LHCN-M2 (cell line): ENCODE data around the gene EGLN1. TPM values are rescaled to one million over a fixed set of nuclear protein-coding genes. Genes with fewer than 3 reads are reported as not detected.

ENCODE experiments used
- DNase-seq: peaks from one replicate; pipeline ENCODE4 v3.0.0-alpha.2; 2012; ENCODE audit warnings: low read depth
- total RNA-seq: library from RNA; depleted of rRNA; stranded (reverse); fragments of >200 nt; gene quantifications from 2 replicates; pipeline ENCODE4 v1.2.3, GENCODE V29; 2014

The EGLN1 gene
- total RNA-seq, 1 experiment from 2014 or later = 37.4 TPM

DNA sequence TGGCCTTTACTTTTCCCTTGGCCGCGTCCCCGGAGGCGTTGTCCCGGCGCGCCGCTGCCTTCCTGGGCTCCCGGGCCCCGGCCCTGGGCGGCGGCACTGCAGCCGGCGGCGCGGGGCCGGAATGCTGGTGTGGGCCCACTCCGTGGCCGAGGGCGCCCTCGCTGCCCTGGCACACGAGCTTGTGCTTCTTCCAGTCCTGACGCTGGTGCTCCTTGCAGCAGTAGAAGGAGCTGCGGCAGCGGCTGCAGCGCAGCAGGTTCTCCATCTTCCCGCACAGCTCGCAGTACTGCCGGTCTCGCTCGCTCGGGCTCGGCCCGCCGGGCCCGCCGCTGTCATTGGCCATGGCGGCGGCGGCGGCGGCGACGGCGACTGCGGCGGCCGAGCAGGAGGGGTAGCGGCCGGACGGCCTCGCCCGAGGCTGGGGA lies 529 bp downstream of the EGLN1 start:
- DNase-seq = peak; percentile 40

GRCh38 chr1:231420959-231421545 lies 1.0 kb downstream of the EGLN1 start:
- DNase-seq = peak; percentile 32

DNA sequence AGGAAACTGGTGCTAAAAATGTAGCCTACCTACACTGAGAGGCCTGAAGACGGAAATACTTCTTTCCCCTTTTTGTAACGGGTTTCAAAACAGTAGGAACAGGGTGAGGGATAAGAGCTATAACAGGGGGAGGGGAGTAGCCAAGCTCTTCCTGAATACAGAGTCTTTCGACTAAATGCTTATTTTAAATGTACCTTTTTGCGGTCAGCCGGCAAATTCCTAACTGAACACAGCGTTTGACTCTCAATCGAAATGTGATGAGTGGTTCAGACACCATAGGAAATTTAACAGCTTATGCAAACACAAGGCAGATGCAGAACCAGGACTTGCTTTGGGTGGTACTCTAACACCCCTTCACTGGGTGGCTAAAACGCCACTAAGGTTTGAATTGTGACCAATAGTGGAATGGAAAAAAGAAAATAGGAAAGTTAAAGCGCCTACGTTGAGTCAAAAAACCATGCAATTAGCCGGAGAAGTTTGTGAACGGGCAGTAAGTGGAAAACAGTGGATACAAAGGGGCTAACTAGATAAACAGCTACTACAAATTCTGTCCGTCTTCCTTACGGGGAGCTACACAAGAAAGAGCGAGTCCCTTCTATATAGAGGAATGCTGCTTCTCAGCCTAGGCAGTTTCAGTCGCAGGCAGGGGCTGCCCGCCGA lies 1.7 kb downstream of the EGLN1 start:
- no peak for DNase-seq

GRCh38 chr1:231419738-231420298 lies 2.3 kb downstream of the EGLN1 start:
- DNase-seq = peak; percentile 23

DNA sequence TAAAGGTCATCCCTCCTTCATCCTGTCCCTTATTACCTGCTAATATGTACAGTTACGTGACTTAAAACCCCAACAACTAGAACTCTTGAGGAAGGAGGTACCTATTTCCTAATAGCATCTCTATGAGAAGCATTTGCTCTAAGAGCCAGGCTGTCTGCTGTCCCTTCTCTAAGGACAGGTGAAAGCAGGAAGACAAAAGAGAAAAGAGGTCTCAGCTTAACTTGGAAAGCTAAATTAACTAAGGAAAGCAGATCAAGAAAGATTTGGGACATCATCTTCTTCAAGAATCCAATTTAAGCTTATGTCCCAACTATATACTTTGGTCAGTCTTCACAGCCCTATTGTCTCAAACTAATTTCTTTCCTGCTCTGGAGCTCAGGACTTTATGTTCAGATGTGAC lies 2.9 kb downstream of the EGLN1 start:
- DNase-seq = no peak

- DNase-seq = no peak
Measured at GRCh38 chr1:231418741-231419107, 3.4 kb downstream of the EGLN1 start.

DNA sequence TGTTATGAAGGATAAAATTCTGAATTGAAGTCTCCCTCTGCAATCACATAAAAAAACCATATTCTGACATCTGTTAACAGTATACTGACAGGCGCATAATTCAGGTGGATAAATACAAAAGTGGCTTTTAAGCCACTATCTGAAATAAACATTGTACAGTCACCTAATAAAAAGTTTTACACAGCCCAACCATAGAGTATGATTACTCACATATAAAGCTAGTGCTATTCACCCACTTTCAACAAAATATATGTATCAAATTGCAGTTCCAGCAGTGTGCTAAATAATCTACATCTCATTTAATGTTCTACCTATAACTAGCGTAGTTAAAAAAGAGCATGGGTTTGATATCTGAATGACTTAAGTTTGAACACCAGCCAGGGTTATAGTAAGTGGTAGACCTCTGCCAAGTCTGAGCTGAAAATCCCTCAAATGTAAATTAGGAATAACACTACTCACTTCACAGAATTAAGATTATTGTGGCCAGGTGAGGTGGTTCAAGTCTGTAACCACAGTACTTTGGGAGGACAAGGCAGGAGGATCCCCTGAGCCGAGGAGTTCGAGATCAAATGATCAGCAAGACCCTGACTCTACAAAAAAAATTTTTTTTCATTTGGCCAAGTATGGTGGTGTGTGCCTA lies 3.9 kb downstream of the EGLN1 start:
- DNase-seq = no peak

GRCh38 chr1:231417513-231417912 lies 4.6 kb downstream of the EGLN1 start:
- no peak for DNase-seq

DNA sequence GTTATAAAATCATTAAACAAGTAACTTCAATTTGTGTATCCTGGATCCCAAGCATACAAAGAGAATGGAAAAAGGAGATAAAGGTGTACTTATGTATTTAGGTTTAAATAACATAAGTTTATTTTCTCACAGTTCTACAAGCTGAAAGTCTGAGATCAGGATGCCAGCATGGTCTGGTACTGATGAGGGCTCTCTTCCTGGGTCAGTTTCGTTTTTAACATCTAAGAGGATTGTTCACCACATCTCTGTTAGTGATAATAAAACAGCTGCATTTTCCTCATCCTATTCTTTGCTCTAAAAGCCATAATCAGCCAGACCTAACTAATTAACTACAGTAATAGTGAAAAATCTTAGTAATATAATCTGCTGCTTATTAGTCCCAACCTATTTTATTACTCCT lies 5.2 kb downstream of the EGLN1 start:
- no peak for DNase-seq

GRCh38 chr1:231415018-231415583 lies 7.0 kb downstream of the EGLN1 start:
- no peak for DNase-seq

- no peak for DNase-seq
Measured at GRCh38 chr1:231414260-231415016, 7.6 kb downstream of the EGLN1 start.

DNA sequence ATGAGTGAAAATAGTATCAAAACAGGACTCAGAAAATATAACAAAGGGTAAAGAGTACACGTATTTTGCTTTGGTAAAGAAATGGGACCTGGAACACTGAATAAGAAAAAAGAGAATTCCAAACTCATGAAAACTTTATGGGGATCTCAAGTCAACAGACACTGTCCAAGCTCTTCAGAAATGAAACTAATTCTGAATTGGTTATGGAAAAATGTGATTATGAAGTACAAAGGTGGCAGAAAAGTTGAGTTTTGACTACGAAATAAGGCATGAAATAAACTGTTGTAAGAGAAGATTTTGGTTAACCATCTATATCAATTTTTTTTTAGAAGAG lies 8.4 kb downstream of the EGLN1 start:
- no peak for DNase-seq

- no peak for DNase-seq
Measured at GRCh38 chr1:231411036-231411531, 11.0 kb downstream of the EGLN1 start.

GRCh38 chr1:231410036-231410612 lies 12.0 kb downstream of the EGLN1 start:
- DNase-seq = no peak

GRCh38 chr1:231408528-231409094 lies 13.5 kb downstream of the EGLN1 start:
- no peak for DNase-seq

DNA sequence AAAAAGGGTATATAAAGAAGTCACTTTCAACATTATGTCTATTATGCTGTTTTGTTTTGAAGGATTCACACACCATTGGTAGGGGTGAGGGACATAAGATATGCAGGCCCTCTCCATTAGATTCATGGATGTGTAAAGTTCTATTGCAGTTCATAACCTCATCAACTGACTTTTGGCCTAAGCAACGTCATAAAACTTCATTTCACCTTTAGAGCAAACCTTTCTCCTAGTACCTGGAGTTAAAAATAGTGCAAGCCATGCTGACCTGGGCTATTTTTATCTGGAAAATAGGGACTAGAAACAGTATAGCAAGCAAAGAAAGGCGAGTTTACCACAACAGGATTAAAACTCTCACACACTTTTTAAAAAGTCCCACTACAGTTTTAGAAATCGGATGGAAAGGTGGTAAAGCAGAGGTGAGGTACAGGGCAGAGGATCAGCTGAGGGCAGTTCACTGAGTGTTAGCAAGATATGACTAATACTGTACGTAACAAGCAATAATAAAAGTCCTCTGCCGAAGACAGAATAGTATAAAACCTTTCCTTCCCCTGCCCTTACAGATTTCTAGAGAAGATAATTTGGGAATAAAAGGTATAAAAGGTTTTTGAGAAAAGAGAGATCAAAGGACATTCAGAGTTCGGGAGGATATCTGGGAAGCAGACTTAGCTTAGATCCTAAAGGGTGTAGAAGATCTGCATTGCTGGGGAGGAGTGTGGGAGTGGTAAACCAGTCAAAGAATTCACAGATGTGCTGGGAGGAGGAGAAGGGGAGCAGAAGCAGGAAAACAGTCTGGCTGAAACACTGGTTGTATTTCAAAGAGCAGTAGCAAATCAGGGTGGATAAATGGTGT lies 14.3 kb downstream of the EGLN1 start:
- DNase-seq = peak; percentile 35

GRCh38 chr1:231407049-231407448 lies 15.0 kb downstream of the EGLN1 start:
- DNase-seq = no peak

DNA sequence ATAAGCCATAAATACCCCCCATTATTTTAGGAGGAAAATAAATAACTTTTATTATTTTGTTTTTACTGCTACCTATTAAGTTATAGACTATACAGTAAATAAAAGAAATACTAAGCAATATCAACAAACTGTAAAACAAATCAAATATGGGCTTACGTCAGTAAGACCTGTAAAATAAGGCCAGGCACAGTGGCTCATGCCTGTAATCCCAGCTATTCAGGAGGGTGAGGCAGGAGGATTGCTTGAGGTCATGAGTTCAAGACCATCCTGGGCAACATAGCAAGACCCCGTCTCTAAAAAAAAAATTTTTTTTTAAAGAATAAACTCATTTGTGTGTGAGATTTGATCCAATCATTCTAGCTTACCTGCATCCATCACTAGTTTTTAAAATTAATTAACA lies 17.8 kb downstream of the EGLN1 start:
- DNase-seq = no peak

GRCh38 chr1:231401478-231401877 lies 20.6 kb downstream of the EGLN1 start:
- DNase-seq = no peak
